Tibial nerve (tissue), 4 donors: Measurements from ENCODE around the gene RTCA. TPM values are rescaled to one million over a fixed set of nuclear protein-coding genes. Genes with fewer than 3 reads are reported as not detected.
"Not testable (repeated sequence)": the region's sequence is repeated elsewhere in the genome, so short reads cannot be mapped to it uniquely, and the experiment has no call there.

Experiments used
- DNase-seq, 2 donors: peaks; one replicate each; pipeline ENCODE4 v3.0.0-alpha.2; 2019; ENCODE audit warnings: low spot score in 2 of 2
- H3K27ac ChIP-seq, 4 donors: fragments of 200-600 bp; sonication (generic) in 3 of 4; one replicate each; pipeline ENCODE4 v1.5.1; 2017 to 2019; ENCODE audit warnings: mild to moderate bottlenecking in 1 of 4
- H3K27me3 ChIP-seq, 2 donors: fragments of 200-600 bp; sonication (generic) in 1 of 2; one replicate each; pipeline versions ENCODE4 v1.5.1 to v1.6.0; 2017 to 2019
- H3K36me3 ChIP-seq, 3 donors: fragments of 200-600 bp; sonication (generic); one replicate each; pipeline ENCODE4 v1.5.1; 2018 to 2019
- H3K4me1 ChIP-seq, 4 donors: fragments of 200-600 bp; sonication (generic) in 3 of 4; one replicate each; pipeline ENCODE4 v1.5.1; 2017 to 2019
- H3K4me3 ChIP-seq, 4 donors: fragments of 200-600 bp; sonication (generic) in 3 of 4; one replicate each; pipeline ENCODE4 v1.5.1; 2017 to 2019; ENCODE audit warnings: mild to moderate bottlenecking in 1 of 4, moderate library complexity in 1 of 4
- H3K9me3 ChIP-seq, 4 donors: fragments of 200-600 bp; sonication (generic) in 3 of 4; one replicate each; pipeline ENCODE4 v1.5.1; 2017 to 2019
- CTCF ChIP-seq, 5 experiments: fragments of 200-600 bp in 3 of 5; fragments of 450-650 bp in 2 of 5; sonication (generic) in 3 of 5; IDR thresholded peaks; one replicate each; pipeline ENCODE4 v1.5.1; 2016 to 2019; ENCODE audit warnings: antibody characterized with exemption in 5 of 5, mild to moderate bottlenecking in 3 of 5, moderate library complexity in 2 of 5
- EP300 ChIP-seq, 2 donors: sonication (generic); formaldehyde crosslinking; IDR thresholded peaks; one replicate each; pipeline ENCODE4 v1.6.1; 2017; ENCODE audit warnings: antibody characterized with exemption in 2 of 2, mild to moderate bottlenecking in 1 of 2
- POLR2A ChIP-seq, 2 donors: fragments of 450-650 bp; IDR thresholded peaks; one replicate each; pipeline ENCODE4 v1.6.1; 2017; ENCODE audit warnings: antibody characterized with exemption in 2 of 2, mild to moderate bottlenecking in 2 of 2, moderate library complexity in 2 of 2
- WGBS, 2 donors: methylation state at CpG; one replicate each; pipeline ENCODE4 v1.1.5; 2018; 5-methylcytosine and 5-hydroxymethylcytosine counted together
- total RNA-seq, 4 donors: library from RNA; depleted of rRNA; stranded (reverse); fragments of >200 nt; gene quantifications; one replicate each; pipeline ENCODE4 v1.1.0, GENCODE V29; 2016

RTCA gene
- total RNA-seq, 4 donors from 2014 or later = 21.9 to 30.6 (median 23.2) TPM

GRCh38 chr1:100253552-100253951 lies 12.5 kb upstream of the RTCA start:
- no peaks in the 10 kb centered on the region for H3K9me3 ChIP-seq
- no peaks in the 10 kb centered on the region for H3K36me3 ChIP-seq
- no peak for DNase-seq
- H3K27me3 ChIP-seq = no peaks in the 10 kb centered on the region
- no peak overlapping the region for H3K4me3 ChIP-seq
- H3K27ac ChIP-seq = no peak overlapping the region
- no peak for TF ChIP-seq POLR2A (IDR thresholded peaks at IDR 0.05)
- TF ChIP-seq CTCF (IDR thresholded peaks at IDR 0.05) = no peak
- no peak for TF ChIP-seq EP300 (IDR thresholded peaks at IDR 0.05)
- WGBS, 2 donors = 54 to 60% methylated on average over 10 of the region's 10 CpGs
- H3K4me1 ChIP-seq = peaks cover 0 to 12% (median 6%) of the 10 kb centered on the region in 4 donors

GRCh38 chr1:100256273-100256672 lies 9.7 kb upstream of the RTCA start:
- not testable (repeated sequence) for H3K36me3 ChIP-seq, H3K9me3 ChIP-seq, DNase-seq, H3K4me1 ChIP-seq, H3K27ac ChIP-seq, H3K27me3 ChIP-seq, H3K4me3 ChIP-seq
- WGBS, 2 donors = 88 to 93% methylated on average over 5 of the region's 5 CpGs

GRCh38 chr1:100258427-100258826 lies 7.6 kb upstream of the RTCA start:
- H3K27me3 ChIP-seq, H3K27ac ChIP-seq, H3K4me3 ChIP-seq, H3K9me3 ChIP-seq, DNase-seq, H3K4me1 ChIP-seq, H3K36me3 ChIP-seq: not testable (repeated sequence)
- 77 to 82% methylated on average over 6 of the region's 6 CpGs for WGBS, 2 donors

GRCh38 chr1:100261686-100262085 lies 4.3 kb upstream of the RTCA start:
- peaks cover 0 to 6% (median 0%) of the 10 kb centered on the region in 3 donors for H3K36me3 ChIP-seq
- TF ChIP-seq CTCF (IDR thresholded peaks at IDR 0.05) = no peak
- TF ChIP-seq POLR2A (IDR thresholded peaks at IDR 0.05) = no peak
- TF ChIP-seq EP300 (IDR thresholded peaks at IDR 0.05) = no peak
- no peak for DNase-seq
- H3K27ac ChIP-seq = no peak overlapping the region
- H3K4me3 ChIP-seq = no peak overlapping the region
- H3K27me3 ChIP-seq = no peaks in the 10 kb centered on the region
- peaks cover 0 to 11% (median 4%) of the 10 kb centered on the region in 4 donors for H3K4me1 ChIP-seq
- H3K9me3 ChIP-seq = no peaks in the 10 kb centered on the region

- not testable (repeated sequence) for DNase-seq, H3K27ac ChIP-seq, H3K9me3 ChIP-seq, H3K4me3 ChIP-seq, H3K27me3 ChIP-seq
- 98% methylated on average over 5 of the region's 5 CpGs for WGBS, 2 donors
- H3K4me1 ChIP-seq = peaks cover 0 to 35% (median 19%) of the 10 kb centered on the region in 4 donors
- peaks cover 0 to 20% (median 5%) of the 10 kb centered on the region in 3 donors for H3K36me3 ChIP-seq
These were observed 1.9 kb upstream of the RTCA start for GRCh38 chr1:100264081-100264480.

- 1 to 2% methylated on average over 12 of the region's 12 CpGs for WGBS, 2 donors
- no peaks in the 10 kb centered on the region for H3K27me3 ChIP-seq
- no peak for DNase-seq
- peak overlapping the region; percentile 70 to 92 (median 79) for H3K4me3 ChIP-seq
- no peaks in the 10 kb centered on the region for H3K9me3 ChIP-seq
- peaks cover 0 to 34% (median 5%) of the 10 kb centered on the region in 3 donors for H3K36me3 ChIP-seq
- peaks cover 0 to 50% (median 19%) of the 10 kb centered on the region in 4 donors for H3K4me1 ChIP-seq
- no peak for TF ChIP-seq POLR2A (IDR thresholded peaks at IDR 0.05)
- no peak for TF ChIP-seq EP300 (IDR thresholded peaks at IDR 0.05)
- no peak for TF ChIP-seq CTCF (IDR thresholded peaks at IDR 0.05)
- H3K27ac ChIP-seq = peak overlapping the region; percentile 49 to 90 (median 82)
These were observed 470 bp upstream of the RTCA start for GRCh38 chr1:100265562-100265930.

GRCh38 chr1:100266741-100267140 lies 725 bp downstream of the RTCA start:
- 0 to 1% methylated on average over 6 to 8 of the region's 8 CpGs for WGBS, 2 donors
- Histone ChIP-seq H3K36me3 (peaks cover 0 to 46% (median 5%) of the 10 kb centered on the region in 3 donors), H3K9me3 (no peaks in the 10 kb centered on the region), H3K27ac (peak overlapping the region in 3 of 4 donors; percentile 82 to 90 (median 83)), H3K27me3 (no peaks in the 10 kb centered on the region), H3K4me1 (peaks cover 0 to 55% (median 19%) of the 10 kb centered on the region in 4 donors), H3K4me3 (peak overlapping the region; percentile 70 to 92 (median 79))
- TF ChIP-seq EP300 (IDR thresholded peaks at IDR 0.05) (no peak), POLR2A (IDR thresholded peaks at IDR 0.05) (no peak), CTCF (IDR thresholded peaks at IDR 0.05) (no peak)
- no peak for DNase-seq
